Thyroid gland (tissue), 4 donors: ENCODE measurements around the gene SNRPA1. TPM values are rescaled to one million over a fixed set of nuclear protein-coding genes. Genes with fewer than 3 reads are reported as not detected.

Source experiments
- DNase-seq, 2 donors: peaks; one replicate each; pipeline ENCODE4 v3.0.0-alpha.2; 2019
- H3K27ac ChIP-seq, 3 donors: fragments of 200-600 bp; sonication (generic); 1 replicate in 2 of 3; 2 replicates in 1 of 3; pipeline ENCODE4 v1.5.1; 2016 to 2019; ENCODE audit warnings: mild to moderate bottlenecking in 1 of 3, moderate library complexity in 1 of 3
- H3K27me3 ChIP-seq: fragments of 200-600 bp; sonication (generic); one replicate; pipeline ENCODE4 v1.5.1; 2019
- H3K36me3 ChIP-seq, 2 donors: fragments of 200-600 bp; sonication (generic); one replicate each; pipeline ENCODE4 v1.5.1; 2016 to 2019
- H3K4me1 ChIP-seq, 2 donors: fragments of 200-600 bp; sonication (generic); one replicate each; pipeline ENCODE4 v1.5.1; 2017 to 2019
- H3K4me3 ChIP-seq, 3 donors: fragments of 200-600 bp; sonication (generic); replicated peaks in 1 of 3; 1 replicate in 2 of 3; 2 replicates in 1 of 3; pipeline ENCODE4 v1.5.1; 2016; ENCODE audit warnings: mild to moderate bottlenecking in 1 of 3
- H3K9me3 ChIP-seq: fragments of 200-600 bp; sonication (generic); one replicate; pipeline ENCODE4 v1.5.1; 2017
- CTCF ChIP-seq, 6 experiments: fragments of 200-600 bp in 3 of 6; fragments of 450-650 bp in 3 of 6; sonication (generic) in 3 of 6; IDR thresholded peaks; one replicate each; pipeline ENCODE4 v1.5.1; 2016 to 2019; ENCODE audit warnings: antibody characterized with exemption in 6 of 6, mild to moderate bottlenecking in 2 of 6, inconsistent platforms in 1 of 6, moderate library complexity in 1 of 6
- POLR2A ChIP-seq, 2 donors: fragments of 450-650 bp; IDR thresholded peaks; one replicate each; pipeline ENCODE4 v1.6.1; 2017; ENCODE audit warnings: antibody characterized with exemption in 2 of 2, mild to moderate bottlenecking in 2 of 2, moderate library complexity in 1 of 2
- WGBS, 2 donors: methylation state at CpG; one replicate each; pipeline ENCODE4 v1.1.5; 2017; 5-methylcytosine and 5-hydroxymethylcytosine counted together
- intact Hi-C: fragments of 100-400 bp; cut with DNase I; formaldehyde crosslinking; loops from one replicate; pipeline ENCODE4 v1.15.1; 2023
- total RNA-seq, 4 donors: library from RNA; depleted of rRNA; stranded (reverse); fragments of >200 nt; gene quantifications; one replicate each; pipeline ENCODE4 v1.2.3, GENCODE V29; 2016

SNRPA1 gene
- total RNA-seq, 4 donors from 2014 or later: 34.8 to 111 (median 71.1) TPM

- no peaks in the 10 kb centered on the region for H3K4me1 ChIP-seq
- no peak overlapping the region for H3K27ac ChIP-seq
- no peaks in the 10 kb centered on the region for H3K27me3 ChIP-seq
- 90 to 94% methylated on average over 7 of the region's 7 CpGs for WGBS, 2 donors
- intact Hi-C loops: no loop called here
- H3K9me3 ChIP-seq: no peaks in the 10 kb centered on the region
- no peaks in the 10 kb centered on the region for H3K36me3 ChIP-seq
- no peak for DNase-seq
- TF ChIP-seq CTCF (IDR thresholded peaks at IDR 0.05): no peak
- no peak for TF ChIP-seq POLR2A (IDR thresholded peaks at IDR 0.05)
- no peak overlapping the region for H3K4me3 ChIP-seq
Measured at GRCh38 chr15:101332061-101332467, 37.0 kb upstream of the SNRPA1 start.

GRCh38 chr15:101329867-101330380, 34.9 kb upstream of the SNRPA1 start:
- Histone ChIP-seq H3K27me3 (no peaks in the 10 kb centered on the region), H3K9me3 (no peaks in the 10 kb centered on the region), H3K4me1 (no peaks in the 10 kb centered on the region), H3K36me3 (no peaks in the 10 kb centered on the region), H3K4me3 (no peak overlapping the region), H3K27ac (no peak overlapping the region)
- WGBS, 2 donors: 88 to 93% methylated on average over 9 of the region's 9 CpGs
- TF ChIP-seq POLR2A (IDR thresholded peaks at IDR 0.05): no peak
- no peak for TF ChIP-seq CTCF (IDR thresholded peaks at IDR 0.05)
- intact Hi-C loops: no loop called here
- DNase-seq: no peak

- DNase-seq: no peak
- Histone ChIP-seq H3K36me3 (no peaks in the 10 kb centered on the region), H3K27ac (no peak overlapping the region), H3K4me3 (no peak overlapping the region), H3K9me3 (no peaks in the 10 kb centered on the region), H3K27me3 (no peaks in the 10 kb centered on the region), H3K4me1 (no peaks in the 10 kb centered on the region)
- intact Hi-C loops: no loop called here
- WGBS, 2 donors: 77 to 82% methylated on average over 14 of the region's 14 CpGs
- TF ChIP-seq CTCF (IDR thresholded peaks at IDR 0.05) (no peak), POLR2A (IDR thresholded peaks at IDR 0.05) (no peak)
Measured at GRCh38 chr15:101329309-101329863, 34.3 kb upstream of the SNRPA1 start.

- Histone ChIP-seq H3K4me3 (no peak overlapping the region), H3K4me1 (no peaks in the 10 kb centered on the region), H3K9me3 (no peaks in the 10 kb centered on the region), H3K27me3 (no peaks in the 10 kb centered on the region), H3K36me3 (no peaks in the 10 kb centered on the region), H3K27ac (no peak overlapping the region)
- DNase-seq: no peak
- intact Hi-C loops: no loop called here
- 78 to 79% methylated on average over 14 of the region's 14 CpGs for WGBS, 2 donors
- no peak for TF ChIP-seq CTCF (IDR thresholded peaks at IDR 0.05)
- no peak for TF ChIP-seq POLR2A (IDR thresholded peaks at IDR 0.05)
Measured at GRCh38 chr15:101328001-101328400, 33.0 kb upstream of the SNRPA1 start.

- Histone ChIP-seq H3K4me1 (no peaks in the 10 kb centered on the region), H3K4me3 (no peak overlapping the region), H3K27me3 (no peaks in the 10 kb centered on the region), H3K9me3 (no peaks in the 10 kb centered on the region), H3K27ac (no peak overlapping the region), H3K36me3 (no peaks in the 10 kb centered on the region)
- 59 to 60% methylated on average over 15 to 17 of the region's 17 CpGs for WGBS, 2 donors
- DNase-seq: no peak
- intact Hi-C loops: no loop called here
- TF ChIP-seq CTCF (IDR thresholded peaks at IDR 0.05): no peak
- no peak for TF ChIP-seq POLR2A (IDR thresholded peaks at IDR 0.05)
Measured at GRCh38 chr15:101327147-101327740, 32.2 kb upstream of the SNRPA1 start.
